ENCODE measurements around the gene SMARCD2. TPM values are rescaled to one million over a fixed set of nuclear protein-coding genes. Genes with fewer than 3 reads are reported as not detected.

SMARCD2 gene
- total RNA-seq, 4 donors from 2014 or later = 111 to 161 (median 133) TPM

- Histone ChIP-seq H3K36me3 (peaks cover 39 to 73% (median 56%) of the 10 kb centered on the region in 3 donors), H3K27ac (peak overlapping the region; percentile 89 to 96 (median 92)), H3K4me1 (peaks cover 19 to 57% (median 23%) of the 10 kb centered on the region in 3 donors), H3K4me3 (peak overlapping the region; percentile 62 to 92 (median 79)), H3K9me3 (no peaks in the 10 kb centered on the region), H3K27me3 (no peaks in the 10 kb centered on the region)
- TF ChIP-seq, protein P1, sequence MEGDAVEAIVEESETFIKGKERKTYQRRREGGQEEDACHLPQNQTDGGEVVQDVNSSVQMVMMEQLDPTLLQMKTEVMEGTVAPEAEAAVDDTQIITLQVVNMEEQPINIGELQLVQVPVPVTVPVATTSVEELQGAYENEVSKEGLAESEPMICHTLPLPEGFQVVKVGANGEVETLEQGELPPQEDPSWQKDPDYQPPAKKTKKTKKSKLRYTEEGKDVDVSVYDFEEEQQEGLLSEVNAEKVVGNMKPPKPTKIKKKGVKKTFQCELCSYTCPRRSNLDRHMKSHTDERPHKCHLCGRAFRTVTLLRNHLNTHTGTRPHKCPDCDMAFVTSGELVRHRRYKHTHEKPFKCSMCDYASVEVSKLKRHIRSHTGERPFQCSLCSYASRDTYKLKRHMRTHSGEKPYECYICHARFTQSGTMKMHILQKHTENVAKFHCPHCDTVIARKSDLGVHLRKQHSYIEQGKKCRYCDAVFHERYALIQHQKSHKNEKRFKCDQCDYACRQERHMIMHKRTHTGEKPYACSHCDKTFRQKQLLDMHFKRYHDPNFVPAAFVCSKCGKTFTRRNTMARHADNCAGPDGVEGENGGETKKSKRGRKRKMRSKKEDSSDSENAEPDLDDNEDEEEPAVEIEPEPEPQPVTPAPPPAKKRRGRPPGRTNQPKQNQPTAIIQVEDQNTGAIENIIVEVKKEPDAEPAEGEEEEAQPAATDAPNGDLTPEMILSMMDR (IDR thresholded peaks at IDR 0.05) = no peak
- no peak for TF ChIP-seq POLR2A (IDR thresholded peaks at IDR 0.05)
- no peak for DNase-seq
- 0 to 5% methylated on average over 8 to 9 of the region's 19 CpGs for WGBS, 2 donors
- intact Hi-C loops (cut with DNase I) = no loop called here
Observed at GRCh38 chr17:63827801-63828221, 14.7 kb downstream of the SMARCD2 start.

GRCh38 chr17:63827002-63827800 lies 15.3 kb downstream of the SMARCD2 start, which contains the start of the genes FTSJ3 and PSMC5:
Gene FTSJ3 (minus strand): TSS chr17:63827663. CDS start chr17:63826902, 761 bp downstream.
Gene PSMC5 (plus strand): TSS chr17:63827431. CDS start chr17:63827491, 60 bp downstream.
- intact Hi-C loops (cut with DNase I) = no loop called here

DNA sequence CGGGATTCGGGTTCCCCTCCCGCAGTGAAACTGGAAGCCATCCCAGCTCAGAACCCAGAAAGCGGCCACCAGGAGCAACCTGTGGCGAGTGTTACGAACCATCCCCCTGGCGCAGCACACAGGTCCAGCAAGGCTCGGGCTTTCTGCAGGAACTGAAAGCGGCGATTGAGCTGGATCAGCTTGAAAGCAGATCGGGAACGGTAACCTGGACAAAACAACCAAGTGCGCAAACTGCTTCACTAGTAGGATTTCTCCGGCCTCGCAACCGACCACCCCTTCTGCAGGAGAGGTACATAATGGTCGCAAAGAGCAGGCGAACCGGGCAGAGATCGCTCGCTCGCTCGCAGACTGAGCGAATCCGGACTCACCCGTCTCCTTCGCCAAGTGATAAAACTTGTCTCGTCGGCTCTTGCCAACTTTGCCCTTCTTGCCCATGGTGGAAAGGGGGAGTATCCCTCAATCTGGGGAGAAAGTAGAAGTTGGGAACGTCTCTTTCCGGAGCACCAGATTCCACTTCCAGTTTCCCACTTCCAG lies 15.9 kb downstream of the SMARCD2 start:
- Histone ChIP-seq H3K27ac (peak overlapping the region; percentile 89 to 96 (median 92)), H3K36me3 (peaks cover 39 to 73% (median 56%) of the 10 kb centered on the region in 3 donors), H3K9me3 (no peaks in the 10 kb centered on the region), H3K27me3 (no peaks in the 10 kb centered on the region), H3K4me3 (peak overlapping the region; percentile 62 to 92 (median 79)), H3K4me1 (peaks cover 19 to 56% (median 23%) of the 10 kb centered on the region in 3 donors)
- WGBS, 2 donors = 1% methylated on average over 19 to 23 of the region's 31 CpGs
- intact Hi-C loops (cut with DNase I) = no loop called here
- no peak for DNase-seq
- TF ChIP-seq POLR2A (IDR thresholded peaks at IDR 0.05) = no peak
- TF ChIP-seq, protein P1 (IDR thresholded peaks at IDR 0.05) = peak in 1 of 6 experiments; percentile 4

More at GRCh38 chr17:63827002-63827800, 15.3 kb downstream of the SMARCD2 start, which contains the start of the genes FTSJ3 and PSMC5:
- Histone ChIP-seq H3K4me3 (peak within 1 kb of the TSS; percentile 62 to 92 (median 79)), H3K27ac (peak within 1 kb of the TSS; percentile 89 to 96 (median 92)), H3K27me3 (no peaks in the 10 kb centered on the region), H3K36me3 (peaks cover 34 to 73% (median 56%) of the 10 kb centered on the region in 3 donors), H3K4me1 (peaks cover 19 to 57% (median 23%) of the 10 kb centered on the region in 3 donors), H3K9me3 (no peaks in the 10 kb centered on the region)
- DNase-seq = peak; percentile 79
- 0% methylated on average over 14 to 36 of the region's 58 CpGs for WGBS, 2 donors
- TF ChIP-seq POLR2A (IDR thresholded peaks at IDR 0.05) = peak in 3 of 4 donors; percentile 67 to 87 (median 71)
- TF ChIP-seq, protein P1 (IDR thresholded peaks at IDR 0.05) = peak; percentile 39 to 50 (median 43)

- H3K9me3 ChIP-seq = no peaks in the 10 kb centered on the region
- peaks cover 18 to 35% (median 22%) of the 10 kb centered on the region in 3 donors for H3K4me1 ChIP-seq
- no peak for DNase-seq
- H3K4me3 ChIP-seq = no peak overlapping the region
- TF ChIP-seq, protein P1 (IDR thresholded peaks at IDR 0.05) = no peak
- no peak for TF ChIP-seq POLR2A (IDR thresholded peaks at IDR 0.05)
- no peaks in the 10 kb centered on the region for H3K27me3 ChIP-seq
- WGBS, 2 donors = 92 to 93% methylated on average over 8 to 9 of the region's 9 CpGs
- peaks cover 34 to 73% (median 57%) of the 10 kb centered on the region in 3 donors for H3K36me3 ChIP-seq
- no peak overlapping the region for H3K27ac ChIP-seq
- intact Hi-C loops (cut with DNase I) = no loop called here
Observed at GRCh38 chr17:63824362-63824761, 18.1 kb downstream of the SMARCD2 start.
